GM19468 (cell line): ENCODE results near the gene COL16A1.

Experiments
- ATAC-seq: cut with Tn5 transposase; IDR thresholded peaks from one replicate; pipeline ENCODE4 v1.9.1; 2021; ENCODE audit warnings: mild to moderate bottlenecking, moderate library complexity, moderate number of reproducible peaks; ENCODE audit not compliant: unreplicated experiment; ENCODE audit errors: extremely low read depth

Gene COL16A1

GRCh38 chr1:31615414-31615813 is 88.4 kb downstream of the COL16A1 start:
- ATAC-seq, result no peak

DNA sequence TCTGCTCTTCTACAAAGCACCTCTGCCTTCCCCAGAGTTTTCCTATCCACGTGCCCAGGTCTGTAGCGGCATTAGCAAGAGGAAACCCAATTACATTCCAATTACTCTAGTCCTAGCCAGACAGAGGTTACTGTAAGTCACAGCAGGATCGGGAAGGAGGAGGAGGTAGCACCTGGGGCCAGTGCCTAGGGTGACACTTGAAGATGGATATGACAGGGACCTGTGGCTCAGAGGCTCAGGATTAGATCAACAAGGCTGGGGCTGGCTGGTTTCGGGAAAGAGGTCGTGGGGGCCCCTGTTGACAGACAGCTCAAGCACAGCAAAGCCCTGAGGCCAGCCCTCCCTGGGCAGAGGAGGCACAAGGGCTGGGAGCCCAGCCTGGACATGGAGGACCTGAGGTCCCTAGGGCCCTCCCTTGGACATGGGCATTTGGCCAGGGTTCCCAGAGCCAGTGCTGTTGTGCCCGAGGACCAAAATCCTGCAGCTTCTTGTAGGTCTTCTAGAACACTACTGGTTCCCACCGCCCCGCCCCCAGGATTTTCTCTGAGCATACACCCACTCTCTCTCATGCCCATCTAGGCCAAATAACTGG is 89.3 kb downstream of the COL16A1 start:
- no peak for ATAC-seq

GRCh38 chr1:31609514-31610118 is 94.2 kb downstream of the COL16A1 start:
- ATAC-seq, result no peak

DNA sequence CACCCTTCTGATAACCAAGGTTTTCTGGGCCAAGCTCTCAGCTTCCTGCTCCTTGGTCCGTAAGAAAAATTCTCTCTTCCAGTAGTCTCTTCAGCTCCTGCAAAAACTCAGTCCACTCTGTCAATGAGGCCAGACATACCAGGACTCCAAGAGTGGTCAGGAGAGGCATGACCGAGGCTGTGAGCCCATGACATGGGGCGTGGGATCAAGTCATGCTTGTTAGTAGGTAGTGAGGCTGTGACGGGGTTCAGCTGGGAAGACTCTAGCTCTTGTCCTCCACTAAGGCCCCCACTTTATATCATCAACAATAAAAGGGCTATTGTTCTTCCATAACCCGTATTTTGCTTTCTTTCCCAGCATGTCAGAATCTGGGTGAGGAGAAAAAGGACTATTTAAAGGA is 96.5 kb downstream of the COL16A1 start:
- no peak for ATAC-seq

DNA sequence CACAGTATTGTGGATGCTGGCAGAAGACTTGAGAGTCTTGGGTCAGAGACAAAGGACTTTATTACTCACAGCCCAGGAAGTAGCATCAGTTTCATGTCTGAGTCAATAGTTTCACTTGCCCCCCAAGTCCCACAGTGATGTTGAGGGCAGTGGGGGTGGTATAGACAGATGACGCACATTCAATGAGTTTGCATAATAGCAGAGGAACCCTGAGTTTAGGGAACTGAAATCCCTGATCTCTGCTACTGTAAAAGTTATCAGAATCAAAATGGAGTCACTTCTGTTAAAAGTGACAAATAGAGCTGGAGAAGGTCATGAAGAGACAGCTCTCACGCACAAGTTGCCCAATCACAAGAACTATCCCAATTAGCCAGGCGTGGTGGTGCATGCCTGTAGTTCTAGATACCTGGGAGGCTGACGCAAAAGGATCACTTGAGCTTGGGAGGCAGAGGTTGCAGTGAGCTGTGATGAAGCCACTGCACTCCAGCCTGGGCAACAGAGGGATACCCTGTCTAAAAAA is 97.8 kb downstream of the COL16A1 start:
- ATAC-seq, result peak; percentile 71
